Lower leg skin (tissue), 3 donors: ENCODE results near the gene ARHGAP10.

Source experiments
- CTCF ChIP-seq, 3 donors: fragments of 450-650 bp; IDR thresholded peaks; one replicate each; pipeline ENCODE4 v1.5.1; 2016; ENCODE audit warnings: antibody characterized with exemption in 3 of 3, mild to moderate bottlenecking in 3 of 3, moderate library complexity in 2 of 3
- POLR2A ChIP-seq, 2 donors: fragments of 450-650 bp; IDR thresholded peaks; one replicate each; pipeline ENCODE4 v1.6.1; 2016 to 2017; ENCODE audit warnings: antibody characterized with exemption in 2 of 2, mild to moderate bottlenecking in 1 of 2, moderate library complexity in 1 of 2

GRCh38 chr4:147944670-147945260 is 212.9 kb downstream of the ARHGAP10 start:
- no peak for TF ChIP-seq CTCF (IDR thresholded peaks at IDR 0.05)
- TF ChIP-seq POLR2A (IDR thresholded peaks at IDR 0.05) = no peak
